Skeletal muscle satellite cell (primary cell): Measurements from ENCODE around the gene SRP14.
"Not testable (repeated sequence)": the region's sequence is repeated elsewhere in the genome, so short reads cannot be mapped to it uniquely, and the experiment has no call there.

Source experiments
- H3K27me3 ChIP-seq: 2 replicates; pipeline ENCODE4 v1.7.0; 2013; ENCODE audit warnings: low read length; ENCODE audit not compliant: control insufficient read depth, insufficient read depth
- H3K36me3 ChIP-seq: 2 replicates; pipeline ENCODE4 v1.7.0; 2013; ENCODE audit warnings: mild to moderate bottlenecking, control low read depth, low read length; ENCODE audit not compliant: insufficient read depth
- H3K4me1 ChIP-seq: 2 replicates; pipeline ENCODE4 v1.7.0; 2013; ENCODE audit warnings: low read length; ENCODE audit not compliant: control insufficient read depth, insufficient read depth
- H3K4me2 ChIP-seq: 2 replicates; pipeline ENCODE4 v1.7.0; 2013; ENCODE audit warnings: mild to moderate bottlenecking, low read length
- H3K4me3 ChIP-seq: 2 replicates; pipeline ENCODE4 v1.7.0; 2013; ENCODE audit warnings: low read length
- H3K9ac ChIP-seq: 2 replicates; pipeline ENCODE4 v1.7.0; 2013; ENCODE audit warnings: mild to moderate bottlenecking, low read depth, low read length, moderate library complexity
- H3K9me3 ChIP-seq: replicated peaks from 2 replicates; pipeline ENCODE4 v1.7.0; 2013; ENCODE audit warnings: mild to moderate bottlenecking, control low read depth, low read length

SRP14 gene

GRCh38 chr15:40075298-40076044 is 36.5 kb upstream of the SRP14 start:
- Histone ChIP-seq H3K27me3 (no peaks in the 10 kb centered on the region), H3K4me3 (no peak overlapping the region), H3K4me1 (no peaks in the 10 kb centered on the region), H3K4me2 (no peak overlapping the region), H3K9ac (no peak overlapping the region), H3K9me3 (no peaks in the 10 kb centered on the region), H3K36me3 (no peaks in the 10 kb centered on the region)

GRCh38 chr15:40074656-40075055 is 35.7 kb upstream of the SRP14 start:
- H3K27me3 ChIP-seq, H3K4me3 ChIP-seq, H3K9me3 ChIP-seq, H3K4me2 ChIP-seq, H3K9ac ChIP-seq, H3K36me3 ChIP-seq, H3K4me1 ChIP-seq: not testable (repeated sequence)

DNA sequence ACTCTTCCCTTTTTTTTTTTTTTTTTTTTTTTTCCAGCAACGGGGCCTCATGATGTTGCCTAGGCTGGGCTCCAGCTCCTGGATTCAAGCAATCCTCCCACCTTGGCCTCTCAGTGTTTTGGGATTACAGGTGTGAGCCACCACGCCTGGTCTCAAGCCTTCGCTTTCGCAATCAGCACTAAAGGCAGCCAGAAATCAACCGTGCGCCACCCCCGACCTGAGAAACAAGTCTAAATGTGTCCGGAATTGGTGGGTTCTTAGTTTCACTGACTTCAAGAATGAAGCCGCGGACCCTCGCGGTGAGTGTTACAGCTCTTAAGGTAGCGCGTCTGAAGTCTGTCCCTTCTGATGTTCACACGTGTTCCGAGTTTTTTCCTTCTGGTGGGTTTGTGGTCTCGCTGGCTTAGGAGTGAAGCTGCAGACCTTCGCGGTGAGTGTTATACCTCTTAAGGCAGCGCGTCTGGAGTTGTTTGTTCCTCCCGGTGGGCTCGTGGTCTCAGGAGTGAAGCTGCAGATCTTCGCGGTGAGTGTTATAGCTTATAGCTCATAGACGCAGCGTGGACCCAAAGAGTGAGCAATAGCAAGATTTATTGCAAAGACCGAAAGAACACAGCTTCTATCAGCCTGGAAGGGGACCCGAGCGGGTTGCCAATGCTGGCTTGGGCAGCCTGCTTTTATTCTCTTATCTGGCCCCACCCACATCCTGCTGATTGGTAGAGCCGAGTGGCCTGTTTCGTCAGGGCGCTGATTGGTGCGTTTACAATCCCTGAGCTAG is 34.9 kb upstream of the SRP14 start:
- not testable (repeated sequence) for H3K4me3 ChIP-seq, H3K27me3 ChIP-seq, H3K36me3 ChIP-seq, H3K9me3 ChIP-seq, H3K9ac ChIP-seq, H3K4me1 ChIP-seq, H3K4me2 ChIP-seq

DNA sequence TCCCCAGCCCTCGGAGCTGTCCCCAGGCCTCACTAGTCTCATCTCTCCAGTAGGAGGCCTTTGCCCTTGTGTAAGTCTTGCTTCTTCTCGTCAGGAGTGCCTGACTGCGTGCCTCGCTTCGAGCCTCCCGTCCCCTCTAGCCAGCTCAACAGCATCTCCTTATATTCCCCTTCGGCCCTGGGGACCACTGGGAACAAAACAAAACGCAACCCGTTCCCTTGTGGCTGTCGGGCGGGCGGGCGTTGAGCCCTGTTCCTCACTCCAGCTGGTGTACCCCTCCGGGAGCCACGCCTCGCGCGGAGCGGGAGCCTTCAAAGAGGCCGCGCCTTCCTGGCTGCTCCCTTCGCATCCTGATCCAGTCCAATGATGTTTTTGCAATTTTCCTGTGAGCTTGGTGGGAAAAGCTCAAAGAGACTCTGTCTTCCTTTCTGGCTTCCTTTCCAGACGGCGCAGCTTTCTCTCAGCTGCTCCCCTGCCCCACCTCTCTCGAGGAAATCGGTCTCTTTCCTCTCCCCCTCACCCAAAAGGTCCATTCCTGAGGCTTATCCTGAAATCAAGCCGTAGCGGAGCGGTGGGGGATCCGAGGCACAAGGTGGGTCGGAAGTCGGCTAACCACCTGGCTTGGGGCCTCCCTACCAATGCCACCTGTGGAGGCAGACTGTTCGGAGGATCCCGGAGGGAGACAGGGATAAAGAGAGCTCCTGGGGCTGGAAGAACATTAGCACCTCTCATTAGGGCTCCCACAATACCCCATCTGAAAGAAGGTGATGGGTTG is 33.4 kb upstream of the SRP14 start:
- H3K36me3 ChIP-seq: no peaks in the 10 kb centered on the region
- no peak overlapping the region for H3K4me3 ChIP-seq
- no peaks in the 10 kb centered on the region for H3K27me3 ChIP-seq
- no peaks in the 10 kb centered on the region for H3K9me3 ChIP-seq
- peaks cover 19% of the 10 kb centered on the region for H3K4me1 ChIP-seq
- H3K4me2 ChIP-seq: peak overlapping the region; percentile 29
- H3K9ac ChIP-seq: no peak overlapping the region

- no peaks in the 10 kb centered on the region for H3K27me3 ChIP-seq
These were observed 31.7 kb upstream of the SRP14 start for GRCh38 chr15:40070608-40071218.

GRCh38 chr15:40070166-40070557 is 31.2 kb upstream of the SRP14 start:
- H3K27me3 ChIP-seq: no peaks in the 10 kb centered on the region
- H3K4me3 ChIP-seq: no peak overlapping the region
- H3K4me1 ChIP-seq: peaks cover 20% of the 10 kb centered on the region
- no peaks in the 10 kb centered on the region for H3K36me3 ChIP-seq
- H3K9me3 ChIP-seq: no peaks in the 10 kb centered on the region
- no peak overlapping the region for H3K9ac ChIP-seq
- no peak overlapping the region for H3K4me2 ChIP-seq

More at GRCh38 chr15:40070608-40071218, 31.7 kb upstream of the SRP14 start:
- no peaks in the 10 kb centered on the region for H3K9me3 ChIP-seq
- H3K9ac ChIP-seq: no peak overlapping the region
- no peak overlapping the region for H3K4me2 ChIP-seq
- H3K4me1 ChIP-seq: peaks cover 19% of the 10 kb centered on the region
- no peaks in the 10 kb centered on the region for H3K36me3 ChIP-seq
- H3K4me3 ChIP-seq: no peak overlapping the region

- no peaks in the 10 kb centered on the region for H3K27me3 ChIP-seq
- no peaks in the 10 kb centered on the region for H3K36me3 ChIP-seq
- H3K4me2 ChIP-seq: peak overlapping the region; percentile 54
- H3K9ac ChIP-seq: peak overlapping the region; percentile 51
- H3K4me1 ChIP-seq: peaks cover 26% of the 10 kb centered on the region
- peak overlapping the region; percentile 21 for H3K4me3 ChIP-seq
- no peaks in the 10 kb centered on the region for H3K9me3 ChIP-seq
These were observed 30.5 kb upstream of the SRP14 start for GRCh38 chr15:40069178-40070165.

GRCh38 chr15:40067921-40068624 is 29.1 kb upstream of the SRP14 start:
- H3K4me3 ChIP-seq: no peak overlapping the region
- H3K27me3 ChIP-seq: no peaks in the 10 kb centered on the region
- no peaks in the 10 kb centered on the region for H3K36me3 ChIP-seq
- H3K4me1 ChIP-seq: peaks cover 40% of the 10 kb centered on the region
- no peak overlapping the region for H3K4me2 ChIP-seq
- H3K9ac ChIP-seq: peak overlapping the region; percentile 26
- H3K9me3 ChIP-seq: no peaks in the 10 kb centered on the region

DNA sequence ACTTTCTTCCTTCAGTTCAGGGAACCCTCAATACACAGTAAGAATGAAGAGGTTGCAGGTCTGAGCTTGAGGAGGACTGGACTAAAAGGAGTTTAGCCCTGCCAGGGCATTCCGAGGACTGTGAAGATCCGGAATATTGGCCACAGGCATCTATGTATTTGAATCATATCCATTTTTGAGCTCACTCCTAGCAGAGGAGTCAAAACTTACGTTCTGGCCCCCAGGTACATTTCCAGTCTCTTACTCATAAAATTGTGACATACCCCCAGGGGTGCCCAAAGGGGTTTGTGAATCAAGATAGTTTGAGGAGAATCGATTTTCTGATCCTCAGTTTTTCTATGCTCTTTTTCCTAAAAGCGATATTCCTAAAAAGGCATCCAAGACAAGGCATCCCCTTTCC is 27.6 kb upstream of the SRP14 start:
- Histone ChIP-seq H3K4me2 (no peak overlapping the region), H3K4me3 (no peak overlapping the region), H3K9me3 (no peaks in the 10 kb centered on the region), H3K4me1 (peaks cover 47% of the 10 kb centered on the region), H3K9ac (no peak overlapping the region), H3K36me3 (no peaks in the 10 kb centered on the region), H3K27me3 (no peaks in the 10 kb centered on the region)

- Histone ChIP-seq H3K36me3 (no peaks in the 10 kb centered on the region), H3K4me2 (no peak overlapping the region), H3K9ac (no peak overlapping the region), H3K4me1 (peaks cover 47% of the 10 kb centered on the region), H3K9me3 (no peaks in the 10 kb centered on the region), H3K27me3 (no peaks in the 10 kb centered on the region), H3K4me3 (no peak overlapping the region)
These were observed 26.2 kb upstream of the SRP14 start for GRCh38 chr15:40065166-40065565.
